Mucosa of descending colon (tissue), 3 donors: ENCODE data around the gene ASTL. TPM values are rescaled to one million over a fixed set of nuclear protein-coding genes. Genes with fewer than 3 reads are reported as not detected.

Experiments
- ATAC-seq: fragments of 200-7000 bp; cut with Tn5 transposase; one replicate; pipeline ENCODE4 v1.9.1; 2020; ENCODE audit warnings: mild to moderate bottlenecking, moderate library complexity
- DNase-seq, 3 donors: peaks; one replicate each; pipeline ENCODE4 v3.0.0-alpha.2; 2020
- H3K36me3 ChIP-seq: fragments of 200-600 bp; one replicate; pipeline ENCODE4 v1.8.0; 2021; ENCODE audit warnings: low read depth, mild to moderate bottlenecking
- H3K4me1 ChIP-seq: fragments of 200-600 bp; one replicate; pipeline ENCODE4 v1.8.0; 2021; ENCODE audit warnings: low read depth, mild to moderate bottlenecking
- H3K4me3 ChIP-seq: fragments of 200-600 bp; one replicate; pipeline ENCODE4 v1.8.0; 2021; ENCODE audit warnings: mild to moderate bottlenecking
- H3K9me3 ChIP-seq: fragments of 200-600 bp; one replicate; pipeline ENCODE4 v1.8.0; 2021; ENCODE audit warnings: mild to moderate bottlenecking
- intact Hi-C, 2 donors: fragments of 100-400 bp; cut with DNase I in 1 of 2; cut with micrococcal nuclease in 1 of 2; formaldehyde crosslinking; loops; one replicate each; pipeline versions ENCODE4 v1.11.0 to v1.11.1; 2022; cut with DNase I, micrococcal nuclease
- total RNA-seq, 3 donors: library from RNA; stranded (reverse); fragmentation: NEBNext Ultra II Directional in 2 of 3; extraction: Animal tissue kit (Norgen Biotek cat#: 25700) in 2 of 3; gene quantifications; one replicate each; pipeline versions ENCODE4 v1.2.1 to v1.2.4, GENCODE V29; 2021 to 2023
- TF ChIP-seq, protein P1 (sequence below): fragments of 200-600 bp; IDR thresholded peaks from one replicate; pipeline ENCODE4 v1.8.0; 2022; ENCODE audit warnings: antibody characterized with exemption, mild to moderate bottlenecking
- donor health status: DM: no; HTN: no; CAD: no; lungs with moderate emphysema.
- donor health status: DM: no; HTN: no; CAD: no.
- donor health status: DM: no; HTN: yes; CAD: no.

The ASTL gene
- total RNA-seq, 3 donors from 2014 or later = not detected

DNA sequence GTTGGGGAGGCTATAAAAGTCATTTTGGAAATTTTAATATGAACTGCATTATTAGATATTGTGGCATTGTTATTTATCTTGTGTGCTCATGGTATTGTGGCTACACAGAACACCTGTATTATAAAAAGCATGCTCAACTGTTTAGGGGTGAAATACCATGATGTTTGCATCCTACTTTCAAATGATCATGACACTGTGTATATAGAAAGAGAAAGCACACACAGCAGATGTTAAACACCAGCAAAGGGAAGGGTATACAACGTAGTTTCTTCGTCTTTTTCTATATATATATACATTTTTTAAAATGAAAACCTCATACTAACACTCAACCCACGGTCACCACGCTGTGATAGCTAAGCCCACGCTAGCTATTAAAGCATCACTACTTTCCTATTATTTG is 43.2 kb upstream of the ASTL start:
- ATAC-seq (no peak), DNase-seq (no peak)
- no peak overlapping the region for H3K4me3 ChIP-seq
- intact Hi-C loops = no loop called here
- TF ChIP-seq, protein P1, sequence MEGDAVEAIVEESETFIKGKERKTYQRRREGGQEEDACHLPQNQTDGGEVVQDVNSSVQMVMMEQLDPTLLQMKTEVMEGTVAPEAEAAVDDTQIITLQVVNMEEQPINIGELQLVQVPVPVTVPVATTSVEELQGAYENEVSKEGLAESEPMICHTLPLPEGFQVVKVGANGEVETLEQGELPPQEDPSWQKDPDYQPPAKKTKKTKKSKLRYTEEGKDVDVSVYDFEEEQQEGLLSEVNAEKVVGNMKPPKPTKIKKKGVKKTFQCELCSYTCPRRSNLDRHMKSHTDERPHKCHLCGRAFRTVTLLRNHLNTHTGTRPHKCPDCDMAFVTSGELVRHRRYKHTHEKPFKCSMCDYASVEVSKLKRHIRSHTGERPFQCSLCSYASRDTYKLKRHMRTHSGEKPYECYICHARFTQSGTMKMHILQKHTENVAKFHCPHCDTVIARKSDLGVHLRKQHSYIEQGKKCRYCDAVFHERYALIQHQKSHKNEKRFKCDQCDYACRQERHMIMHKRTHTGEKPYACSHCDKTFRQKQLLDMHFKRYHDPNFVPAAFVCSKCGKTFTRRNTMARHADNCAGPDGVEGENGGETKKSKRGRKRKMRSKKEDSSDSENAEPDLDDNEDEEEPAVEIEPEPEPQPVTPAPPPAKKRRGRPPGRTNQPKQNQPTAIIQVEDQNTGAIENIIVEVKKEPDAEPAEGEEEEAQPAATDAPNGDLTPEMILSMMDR = no peak
- no peaks in the 10 kb centered on the region for H3K9me3 ChIP-seq
- peaks cover 12% of the 10 kb centered on the region for H3K36me3 ChIP-seq
- no peaks in the 10 kb centered on the region for H3K4me1 ChIP-seq

DNA sequence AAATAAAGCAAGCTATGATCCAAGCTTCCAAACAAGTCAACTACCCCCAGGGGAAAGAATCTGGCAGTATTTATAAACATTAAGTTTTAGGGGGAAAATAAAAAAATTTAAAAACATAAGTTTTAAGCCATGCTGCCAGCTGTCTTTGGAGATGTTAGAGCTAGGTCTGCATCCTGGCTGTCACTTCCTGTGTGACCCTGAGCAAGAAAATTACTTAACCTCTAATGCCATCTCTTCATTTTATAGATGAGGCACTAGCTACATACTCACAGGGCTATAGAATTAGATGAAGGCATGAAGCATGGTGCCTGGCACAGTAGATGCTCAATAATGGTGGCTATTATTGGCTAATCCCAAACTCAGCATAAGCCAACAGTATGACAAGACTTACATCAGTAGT is 42.2 kb upstream of the ASTL start:
- TF ChIP-seq, protein P1 = no peak
- ATAC-seq (no peak), DNase-seq (no peak)
- Histone ChIP-seq H3K36me3 (peaks cover 2% of the 10 kb centered on the region), H3K4me3 (no peak overlapping the region), H3K4me1 (no peaks in the 10 kb centered on the region), H3K9me3 (no peaks in the 10 kb centered on the region)
- intact Hi-C loops = no loop called here

DNA sequence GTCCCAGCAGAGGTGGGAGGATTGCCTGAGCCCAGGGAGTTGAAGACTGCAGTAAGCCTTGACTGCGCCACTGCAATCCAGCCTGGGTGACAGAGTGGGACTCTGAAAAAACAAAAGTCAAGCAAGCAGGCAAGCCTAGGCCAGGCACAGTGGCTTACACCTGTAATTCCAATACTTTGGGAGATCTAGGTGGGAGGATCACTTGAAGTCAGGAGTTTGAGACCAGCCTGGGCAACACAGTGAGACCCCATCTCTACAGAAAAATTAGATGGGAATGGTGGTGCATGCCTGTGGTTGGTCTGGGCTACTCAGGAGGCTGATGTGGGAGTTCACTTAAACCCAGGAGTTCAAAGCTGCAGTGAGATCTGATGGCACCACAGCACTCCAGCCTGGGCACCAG is 41.7 kb upstream of the ASTL start:
- ATAC-seq (no peak), DNase-seq (no peak)
- Histone ChIP-seq H3K36me3 (no peaks in the 10 kb centered on the region), H3K4me3 (no peak overlapping the region), H3K4me1 (no peaks in the 10 kb centered on the region), H3K9me3 (no peaks in the 10 kb centered on the region)
- intact Hi-C loops = no loop called here
- TF ChIP-seq, protein P1 = no peak

DNA sequence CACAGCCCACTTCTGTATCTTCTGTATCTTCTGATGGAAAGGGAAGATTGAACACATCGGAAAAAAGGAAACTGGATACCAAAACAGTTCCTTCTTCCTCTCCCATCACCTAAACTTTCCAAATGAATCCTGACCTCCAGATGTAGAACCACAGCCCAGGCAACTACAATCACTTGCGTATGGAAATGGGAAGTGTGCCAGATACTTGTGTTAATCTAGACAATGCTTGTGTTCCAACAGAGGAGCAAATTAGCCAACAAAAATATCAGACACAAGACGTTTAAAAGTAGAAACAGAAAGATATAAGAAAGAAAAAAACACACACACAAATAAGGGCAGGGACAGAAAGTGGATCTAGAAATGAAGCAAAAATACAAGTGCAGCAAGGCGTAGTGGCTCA is 38.4 kb upstream of the ASTL start:
- TF ChIP-seq, protein P1 = no peak
- H3K4me3 ChIP-seq = no peak overlapping the region
- DNase-seq = no peak
- intact Hi-C loops = no loop called here
- no peaks in the 10 kb centered on the region for H3K4me1 ChIP-seq
- no peaks in the 10 kb centered on the region for H3K36me3 ChIP-seq
- no peaks in the 10 kb centered on the region for H3K9me3 ChIP-seq
- ATAC-seq = no peak

DNA sequence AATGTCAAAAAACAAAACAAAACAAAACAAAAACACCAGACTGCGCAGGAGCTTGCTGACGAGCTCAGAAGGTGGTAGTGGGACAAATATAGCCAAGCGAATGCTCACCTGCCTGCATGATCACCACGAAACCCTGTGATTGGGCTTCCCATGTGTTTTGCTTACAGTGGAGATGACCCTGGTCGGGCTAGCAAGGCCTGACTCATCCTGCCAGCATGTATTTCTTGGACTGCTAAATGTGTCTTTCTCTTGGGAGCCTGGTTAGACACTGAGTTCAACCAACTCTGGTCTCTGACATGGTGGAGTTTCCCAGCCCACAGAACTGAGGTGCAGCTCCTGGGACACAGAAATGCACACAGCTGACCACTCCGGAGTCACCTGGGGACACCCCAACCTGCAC is 37.6 kb upstream of the ASTL start:
- no peaks in the 10 kb centered on the region for H3K36me3 ChIP-seq
- no peaks in the 10 kb centered on the region for H3K9me3 ChIP-seq
- no peak for DNase-seq
- intact Hi-C loops = no loop called here
- H3K4me1 ChIP-seq = no peaks in the 10 kb centered on the region
- TF ChIP-seq, protein P1 = no peak
- no peak overlapping the region for H3K4me3 ChIP-seq
- ATAC-seq = no peak
